Lower lobe of right lung (tissue), 2 donors: Measurements from ENCODE around the gene GNG10. TPM values are rescaled to one million over a fixed set of nuclear protein-coding genes. Genes with fewer than 3 reads are reported as not detected.

Experiments used
- ATAC-seq, 2 donors: fragments of 200-7000 bp; cut with Tn5 transposase; one replicate each; pipeline ENCODE4 v1.9.1; 2020 to 2022; ENCODE audit warnings: mild to moderate bottlenecking in 2 of 2, moderate library complexity in 2 of 2
- DNase-seq: peaks from one replicate; pipeline ENCODE4 v3.0.0-alpha.2; 2020
- H3K27ac ChIP-seq: fragments of 200-600 bp; one replicate; pipeline ENCODE4 v1.8.0; 2022
- H3K27me3 ChIP-seq: fragments of 200-600 bp; one replicate; pipeline ENCODE4 v1.8.0; 2022; ENCODE audit warnings: low read depth
- H3K36me3 ChIP-seq: fragments of 200-600 bp; one replicate; pipeline ENCODE4 v1.8.0; 2022; ENCODE audit warnings: mild to moderate bottlenecking
- H3K4me1 ChIP-seq: fragments of 200-600 bp; one replicate; pipeline ENCODE4 v1.8.0; 2022
- H3K4me3 ChIP-seq: fragments of 200-600 bp; one replicate; pipeline ENCODE4 v1.8.0; 2022; ENCODE audit warnings: mild to moderate bottlenecking
- H3K9me3 ChIP-seq: fragments of 200-600 bp; one replicate; pipeline ENCODE4 v1.8.0; 2022
- CTCF ChIP-seq: fragments of 200-600 bp; IDR thresholded peaks from one replicate; pipeline ENCODE4 v1.8.0; 2022; ENCODE audit warnings: antibody characterized with exemption, mild to moderate bottlenecking
- intact Hi-C: fragments of 100-400 bp; cut with DNase I; formaldehyde crosslinking; loops from one replicate; pipeline ENCODE4 v1.11.0; 2022
- total RNA-seq: library from RNA; stranded (reverse); fragmentation: NEBNext Ultra II Directional; extraction: Animal tissue kit (Norgen Biotek cat#: 25700); gene quantifications from one replicate; pipeline ENCODE4 v1.2.1, GENCODE V29; 2021
- donor health status: DM: no; HTN: yes; CAD: no; lungs with severe emphysema.

The GNG10 gene
- total RNA-seq, 1 donor from 2014 or later = 50.0 TPM

- no peak for DNase-seq
Observed at GRCh38 chr9:111658943-111659342, 2.5 kb upstream of the GNG10 start.

GRCh38 chr9:111659691-111660090 is 1.7 kb upstream of the GNG10 start:
- DNase-seq (no peak), ATAC-seq (no peak)
- Histone ChIP-seq H3K4me3 (no peak overlapping the region), H3K36me3 (peaks cover 2% of the 10 kb centered on the region), H3K27ac (no peak overlapping the region), H3K9me3 (no peaks in the 10 kb centered on the region), H3K27me3 (no peaks in the 10 kb centered on the region), H3K4me1 (peaks cover 27% of the 10 kb centered on the region)
- TF ChIP-seq CTCF = no peak
- intact Hi-C loops = no loop called here

More at GRCh38 chr9:111658943-111659342, 2.5 kb upstream of the GNG10 start:
- H3K4me3 ChIP-seq = no peak overlapping the region
- H3K27me3 ChIP-seq = no peaks in the 10 kb centered on the region
- no peak for TF ChIP-seq CTCF
- H3K27ac ChIP-seq = no peak overlapping the region
- peaks cover 21% of the 10 kb centered on the region for H3K4me1 ChIP-seq
- H3K36me3 ChIP-seq = peaks cover 8% of the 10 kb centered on the region
- intact Hi-C loops = no loop called here
- ATAC-seq = no peak
- H3K9me3 ChIP-seq = no peaks in the 10 kb centered on the region

GRCh38 chr9:111661802-111662521 is 557 bp downstream of the GNG10 start:
- Histone ChIP-seq H3K4me1 (peaks cover 27% of the 10 kb centered on the region), H3K9me3 (no peaks in the 10 kb centered on the region), H3K4me3 (peak overlapping the region; percentile 74), H3K27me3 (no peaks in the 10 kb centered on the region), H3K36me3 (peaks cover 7% of the 10 kb centered on the region), H3K27ac (peak overlapping the region; percentile 86)
- ATAC-seq = peak; percentile 66 to 76
- intact Hi-C loops = no loop called here
- TF ChIP-seq CTCF = no peak
- peak; percentile 59 for DNase-seq

GRCh38 chr9:111662576-111663300 is 1.3 kb downstream of the GNG10 start:
- peaks cover 14% of the 10 kb centered on the region for H3K36me3 ChIP-seq
- intact Hi-C loops = no loop called here
- no peaks in the 10 kb centered on the region for H3K27me3 ChIP-seq
- ATAC-seq (no peak), DNase-seq (no peak)
- peak overlapping the region; percentile 74 for H3K4me3 ChIP-seq
- H3K9me3 ChIP-seq = no peaks in the 10 kb centered on the region
- peaks cover 27% of the 10 kb centered on the region for H3K4me1 ChIP-seq
- H3K27ac ChIP-seq = peak overlapping the region; percentile 86
- TF ChIP-seq CTCF = no peak

- DNase-seq (no peak), ATAC-seq (peak in 1 of 2 donors; percentile 42)
- intact Hi-C loops = no loop called here
- Histone ChIP-seq H3K4me3 (no peak overlapping the region), H3K27ac (peak overlapping the region; percentile 86), H3K9me3 (no peaks in the 10 kb centered on the region), H3K27me3 (no peaks in the 10 kb centered on the region), H3K4me1 (peaks cover 27% of the 10 kb centered on the region), H3K36me3 (peaks cover 19% of the 10 kb centered on the region)
- TF ChIP-seq CTCF = no peak
Observed at GRCh38 chr9:111663301-111663823, 2.0 kb downstream of the GNG10 start.
